H1 (cell line): ENCODE results near the gene SGK2. TPM values are rescaled to one million over a fixed set of nuclear protein-coding genes. Genes with fewer than 3 reads are reported as not detected.

Experiments
- CTCF ChIA-PET: fragments of 300-600 bp; sonication (Branson Sonifier 250); formaldehyde crosslinking; loops from one replicate; lab custom pipeline; 2021; ENCODE audit not compliant: partially characterized antibody; lab: Charles Lee
- POLR2A ChIA-PET: fragments of 300-600 bp; sonication (Branson Sonifier 250); formaldehyde crosslinking; loops from one replicate; lab custom pipeline; 2021; ENCODE audit warnings: inconsistent platforms; ENCODE audit not compliant: partially characterized antibody; lab: Charles Lee
- DNase-seq, 2 experiments: peaks; one replicate each; pipeline versions ENCODE4 v3.0.0 to v3.0.0-alpha.2; 2010 to 2022; ENCODE audit warnings: low spot score in 2 of 2, low read depth in 1 of 2, mixed read lengths in 1 of 2
- FAIRE-seq: peaks from 2 replicates; lab custom pipeline; 2011; peaks lifted over from hg19 to GRCh38; lab: Jason Lieb, UNC
- H2AFZ ChIP-seq: 2 replicates; pipeline ENCODE4 v1.8.1; 2012; ENCODE audit warnings: low read length, inconsistent platforms
- H2AK5ac ChIP-seq: 2 replicates; pipeline ENCODE4 v1.6.1; 2013; ENCODE audit warnings: low read depth, low read length
- H2BK120ac ChIP-seq: replicated peaks from 2 replicates; pipeline ENCODE3; 2013; ENCODE audit warnings: low read depth, low read length, inconsistent platforms
- H2BK12ac ChIP-seq: 2 replicates; pipeline ENCODE4 v1.6.1; 2013; ENCODE audit warnings: low read depth, low read length
- H2BK15ac ChIP-seq: 2 replicates; pipeline ENCODE4 v1.6.1; 2013; ENCODE audit warnings: low read length
- H2BK20ac ChIP-seq: 2 replicates; pipeline ENCODE4 v1.6.1; 2013; ENCODE audit warnings: low read length
- H2BK5ac ChIP-seq: 2 replicates; pipeline ENCODE4 v1.6.1; 2013; ENCODE audit warnings: low read depth, low read length
- H3K14ac ChIP-seq: 2 replicates; pipeline ENCODE4 v1.6.1; 2013; ENCODE audit warnings: inconsistent platforms; ENCODE audit not compliant: insufficient read length
- H3K18ac ChIP-seq: 2 replicates; pipeline ENCODE4 v1.6.1; 2013; ENCODE audit warnings: low read length; ENCODE audit errors: extremely low read depth
- H3K23ac ChIP-seq: 2 replicates; pipeline ENCODE4 v1.6.1; 2013; ENCODE audit warnings: inconsistent platforms; ENCODE audit not compliant: insufficient read length
- H3K23me2 ChIP-seq: 2 replicates; pipeline ENCODE4 v1.6.1; 2013; ENCODE audit warnings: low read depth, low read length
- H3K27ac ChIP-seq: 2 replicates; pipeline ENCODE4 v1.6.1; 2011; ENCODE audit warnings: low read depth, low read length, inconsistent platforms
- H3K27me3 ChIP-seq, 4 experiments: replicated peaks in 1 of 4; 1 replicate in 1 of 4; 2 replicates in 3 of 4; pipeline versions ENCODE4 v1.6.1 to v1.8.1; 2011 to 2013; ENCODE audit warnings: low read length in 3 of 4, mild to moderate bottlenecking in 3 of 4, inconsistent platforms in 2 of 4, mixed read lengths in 2 of 4, moderate library complexity in 1 of 4; ENCODE audit not compliant: control insufficient read depth in 3 of 4, insufficient read depth in 3 of 4; ENCODE audit errors: extremely low read depth in 1 of 4
- H3K36me3 ChIP-seq, 4 experiments: 2 replicates each; pipeline versions ENCODE4 v1.6.1 to v1.8.1; 2011 to 2013; ENCODE audit warnings: mild to moderate bottlenecking in 4 of 4, low read length in 3 of 4, moderate library complexity in 2 of 4, control low read depth in 1 of 4, inconsistent platforms in 1 of 4; ENCODE audit not compliant: insufficient read depth in 4 of 4, control insufficient read depth in 2 of 4
- H3K4ac ChIP-seq: replicated peaks from 2 replicates; pipeline ENCODE3; 2013; ENCODE audit warnings: low read length, low read depth, mixed read lengths, inconsistent platforms; ENCODE audit not compliant: insufficient read length
- H3K4me1 ChIP-seq, 4 experiments: replicated peaks in 1 of 4; 1 replicate in 1 of 4; 2 replicates in 3 of 4; pipeline versions ENCODE4 v1.6.1 to v1.8.1; 2011 to 2013; ENCODE audit warnings: low read length in 3 of 4, inconsistent platforms in 2 of 4, mixed read lengths in 1 of 4; ENCODE audit not compliant: insufficient read depth in 4 of 4, control insufficient read depth in 3 of 4
- H3K4me2 ChIP-seq, 2 experiments: 2 replicates each; pipeline versions ENCODE4 v1.6.1 to v1.8.1; 2011 to 2013; ENCODE audit warnings: low read depth in 2 of 2, low read length in 2 of 2, control low read depth in 1 of 2, inconsistent platforms in 1 of 2, mild to moderate bottlenecking in 1 of 2; ENCODE audit not compliant: insufficient read depth in 1 of 2
- H3K4me3 ChIP-seq, 4 experiments: fragments of 200-600, 300-600 bp in 1 of 4; sonication (generic), shearing (Covaris generic), sonication (Bioruptor Twin) in 1 of 4; 2 replicates each; pipeline versions ENCODE4 v1.5.1 to v1.8.1; 2011 to 2016; ENCODE audit warnings: low read length in 4 of 4, low read depth in 3 of 4, control low read depth in 2 of 4, inconsistent platforms in 2 of 4, mild to moderate bottlenecking in 2 of 4, mixed read lengths in 1 of 4, moderate library complexity in 1 of 4; ENCODE audit not compliant: insufficient read depth in 2 of 4; ENCODE audit errors: extremely low read depth in 1 of 4
- H3K56ac ChIP-seq: replicated peaks from 2 replicates; pipeline ENCODE3; 2013; ENCODE audit warnings: low read depth, mild to moderate bottlenecking, mixed read lengths, low read length, inconsistent platforms; ENCODE audit not compliant: insufficient read length
- H3K79me1 ChIP-seq: 2 replicates; pipeline ENCODE4 v1.6.1; 2013; ENCODE audit warnings: low read depth, low read length, control low read depth
- H3K79me2 ChIP-seq, 2 experiments: 2 replicates each; pipeline versions ENCODE4 v1.6.1 to v1.8.1; 2012 to 2013; ENCODE audit warnings: low read length in 2 of 2, mild to moderate bottlenecking in 2 of 2, inconsistent platforms in 1 of 2; ENCODE audit not compliant: insufficient read depth in 2 of 2, control insufficient read depth in 1 of 2
- H3K9ac ChIP-seq, 4 experiments: replicated peaks in 1 of 4; 1 replicate in 1 of 4; 2 replicates in 3 of 4; pipeline versions ENCODE4 v1.6.1 to v1.8.1; 2011 to 2013; ENCODE audit warnings: low read depth in 3 of 4, low read length in 3 of 4, control low read depth in 2 of 4, mild to moderate bottlenecking in 2 of 4, moderate library complexity in 2 of 4, inconsistent platforms in 1 of 4; ENCODE audit errors: extremely low read depth in 1 of 4
- H3K9me3 ChIP-seq, 2 experiments: 2 replicates each; pipeline versions ENCODE4 v1.6.1 to v1.8.1; 2012 to 2013; ENCODE audit warnings: mild to moderate bottlenecking in 2 of 2, moderate library complexity in 2 of 2, control low read depth in 1 of 2, inconsistent platforms in 1 of 2, low read depth in 1 of 2, low read length in 1 of 2, mixed read lengths in 1 of 2; ENCODE audit not compliant: insufficient read depth in 2 of 2
- H4K20me1 ChIP-seq, 2 experiments: replicated peaks in 1 of 2; 2 replicates each; pipeline versions ENCODE3 to v1.8.1; 2011 to 2013; ENCODE audit warnings: inconsistent platforms in 2 of 2, low read length in 2 of 2, mild to moderate bottlenecking in 1 of 2; ENCODE audit not compliant: insufficient read depth in 2 of 2, control insufficient read depth in 1 of 2
- H4K5ac ChIP-seq: 2 replicates; pipeline ENCODE4 v1.6.1; 2013; ENCODE audit warnings: low read length, low read depth, mixed read lengths, inconsistent platforms; ENCODE audit not compliant: insufficient read length
- H4K8ac ChIP-seq: 2 replicates; pipeline ENCODE4 v1.8.0; 2013; ENCODE audit warnings: mild to moderate bottlenecking, moderate library complexity, low read length, inconsistent platforms; ENCODE audit not compliant: insufficient read depth; ENCODE audit errors: extremely low read depth
- H4K91ac ChIP-seq: replicated peaks from 2 replicates; pipeline ENCODE3; 2013; ENCODE audit warnings: low read length, mixed read lengths, inconsistent platforms; ENCODE audit not compliant: insufficient read length
- CBX5 ChIP-seq: fragments of 300-800, 300-1000 bp; sonication (generic); IDR thresholded peaks from 2 replicates; pipeline ENCODE4 v1.7.1; 2016; ENCODE audit warnings: antibody characterized with exemption, low read length, low read depth
- HDAC2 ChIP-seq, 2 experiments: fragments of 300-600 bp in 1 of 2; sonication (generic) in 1 of 2; IDR thresholded peaks; 2 replicates each; pipeline ENCODE4 v1.6.1; 2011 to 2012; ENCODE audit warnings: low read depth in 2 of 2, low read length in 2 of 2, mild to moderate bottlenecking in 2 of 2, moderate library complexity in 2 of 2, borderline replicate concordance in 1 of 2, inconsistent platforms in 1 of 2
- KDM4A ChIP-seq: IDR thresholded peaks from one replicate; pipeline ENCODE4 v1.7.1; 2012; ENCODE audit warnings: low read depth, mild to moderate bottlenecking, moderate library complexity, low read length, inconsistent platforms; ENCODE audit not compliant: severe bottlenecking
- RNF2 ChIP-seq: fragments of 200-900, 300-1000 bp; sonication (generic); IDR thresholded peaks from 2 replicates; pipeline ENCODE4 v1.7.1; 2016; ENCODE audit warnings: borderline replicate concordance, low read depth, mild to moderate bottlenecking, antibody characterized with exemption, low read length; ENCODE audit not compliant: poor library complexity, severe bottlenecking; ENCODE audit errors: missing control alignments
- TAF1 ChIP-seq: IDR thresholded peaks from 2 replicates; pipeline ENCODE4 v1.6.1; 2011; ENCODE audit warnings: mild to moderate bottlenecking, low read depth, low read length
- YY1 ChIP-seq: IDR thresholded peaks from 2 replicates; pipeline ENCODE4 v1.6.1; 2011; ENCODE audit warnings: low read depth, mild to moderate bottlenecking, low read length
- WGBS, 2 experiments: shearing (Covaris generic) in 1 of 2; methylation state at CpG; one replicate each; pipeline versions ENCODE4 v1.1.6 to v1.1.7; 2013 to 2015; ENCODE audit warnings: low lambda C conversion rate in 2 of 2, mixed read lengths in 2 of 2, inconsistent platforms in 1 of 2, low coverage in 1 of 2, missing lambda C conversion rate in 1 of 2; ENCODE audit not compliant: insufficient replicate concordance in 2 of 2, insufficient coverage in 1 of 2, insufficient read length in 1 of 2; ENCODE audit errors: extremely low coverage in 1 of 2, missing lambda C conversion rate in 1 of 2; 5-methylcytosine and 5-hydroxymethylcytosine counted together
- polyA plus RNA-seq, 7 experiments: library from polyadenylated mRNA; depleted of rRNA in 3 of 7; stranded (reverse) in 5 of 7; unstranded in 2 of 7; fragments of >200 nt in 5 of 7; fragments of 200-250 nt in 2 of 7; gene quantifications; 1 replicate in 5 of 7; 2 replicates in 1 of 7; 4 replicates in 1 of 7; pipeline versions ENCODE4 v1.2.1 to v1.2.3, GENCODE V29; 2011 to 2013; ENCODE audit warnings: missing spikeins in 2 of 7, mixed read lengths in 2 of 7
- total RNA-seq: library from RNA; stranded (reverse); fragmentation: NEBNext Ultra II Directional; extraction: Animal tissue kit (Norgen Biotek cat#: 25700); gene quantifications from 2 replicates; pipeline ENCODE4 v1.2.1, GENCODE V29; 2021

The SGK2 gene
- total and polyA plus RNA-seq, 2 of the 8 experiments (the other 6 are each of a cell fraction or from before 2014, with no cell fraction given) = 0.21 TPM; not detected in 1

GRCh38 chr20:43576108-43576507, 17.3 kb downstream of the SGK2 start:
- Histone ChIP-seq H2BK12ac (no peak overlapping the region), H3K9me3 (no peaks in the 10 kb centered on the region), H2BK5ac (no peak overlapping the region), H3K14ac (no peak overlapping the region), H3K23me2 (no peaks in the 10 kb centered on the region), H3K79me2 (no peaks in the 10 kb centered on the region), H3K4me1 (no peaks in the 10 kb centered on the region), H3K4ac (no peak overlapping the region), H2BK15ac (no peak overlapping the region), H3K27ac (no peak overlapping the region), H4K8ac (peak overlapping the region; percentile 18; the same call in 1 of the 2 replicates), H2BK120ac (no peak overlapping the region), H3K36me3 (no peaks in the 10 kb centered on the region), H4K20me1 (no peaks in the 10 kb centered on the region), H4K5ac (no peak overlapping the region), H2AK5ac (no peak overlapping the region), H3K4me2 (no peak overlapping the region), H3K4me3 (no peak overlapping the region), H3K27me3 (no peaks in the 10 kb centered on the region), H3K79me1 (no peaks in the 10 kb centered on the region), H2BK20ac (no peak overlapping the region), H3K23ac (no peak overlapping the region), H3K9ac (no peak overlapping the region), H4K91ac (no peak overlapping the region), H3K18ac (no peak overlapping the region), H2AFZ (no peak overlapping the region), H3K56ac (no peak overlapping the region)
- no peak for TF ChIP-seq KDM4A
- TF ChIP-seq TAF1 = no peak
- no peak for TF ChIP-seq CBX5
- no peak for TF ChIP-seq HDAC2 (IDR thresholded peaks at IDR 0.05; ENCODE audit: borderline replicate concordance in 1 of 2, low read depth in 2 of 2, low read length in 2 of 2)
- TF ChIP-seq RNF2 = no peak
- no peak for TF ChIP-seq YY1
- DNase-seq (no peak), FAIRE-seq (no peak)
- ChIA-PET CTCF (interaction anchor here (0.6 to 1.2 kb wide), 3 partner anchors 9 to 42 kb away, joined by 3 read pairs; no protein-coding TSS in a partner anchor), POLR2A (interaction anchor here (1.4 kb wide), 1 partner anchor 28 kb away, joined by 3 read pairs; no protein-coding TSS in a partner anchor)
- 78% methylated on average over 10 of the region's 10 CpGs; no CpG with 5 or more reads in 1 of the 2 experiments for WGBS, 2 experiments
